NCI-H2196 treated with DMSO at 0.1 percent for 48 hours (cell line): Measurements from ENCODE around the gene AVEN.

Experiments
- DNase-seq: peaks from one replicate; lab custom pipeline; 2025; ENCODE audit not compliant: unreplicated experiment; lab: John Stamatoyannopoulos, UW

Gene AVEN

GRCh38 chr15:33987444-33987843 lies 51.6 kb downstream of the AVEN start:
- no peak for DNase-seq

- DNase-seq = no peak
These were observed 53.3 kb downstream of the AVEN start for GRCh38 chr15:33985751-33986150.

GRCh38 chr15:33985287-33985686 lies 53.7 kb downstream of the AVEN start:
- no peak for DNase-seq

GRCh38 chr15:33982516-33982915 lies 56.5 kb downstream of the AVEN start:
- DNase-seq = no peak

GRCh38 chr15:33980159-33980558 lies 58.8 kb downstream of the AVEN start:
- DNase-seq = no peak

- no peak for DNase-seq
These were observed 63.9 kb downstream of the AVEN start for GRCh38 chr15:33975022-33975565.

GRCh38 chr15:33971811-33972210 lies 67.2 kb downstream of the AVEN start:
- no peak for DNase-seq

- DNase-seq = no peak
These were observed 70.2 kb downstream of the AVEN start for GRCh38 chr15:33968821-33969220.

- no peak for DNase-seq
These were observed 70.8 kb downstream of the AVEN start, which contains the start of gene CHRM5 for GRCh38 chr15:33968224-33968623. CHRM5 (plus strand) TSS chr15:33968497; CDS start chr15:34062718, 94,221 bp downstream.

- no peak for DNase-seq
These were observed 74.4 kb downstream of the AVEN start for GRCh38 chr15:33964665-33965040.

GRCh38 chr15:33963831-33964664 lies 75.0 kb downstream of the AVEN start:
- no peak for DNase-seq

- DNase-seq = no peak
These were observed 78.5 kb downstream of the AVEN start for GRCh38 chr15:33960549-33960935.

GRCh38 chr15:33959844-33960548 lies 79.0 kb downstream of the AVEN start:
- no peak for DNase-seq

- DNase-seq = no peak
These were observed 82.6 kb downstream of the AVEN start for GRCh38 chr15:33956397-33956796.

- no peak for DNase-seq
These were observed 83.1 kb downstream of the AVEN start for GRCh38 chr15:33955945-33956344.

- DNase-seq = no peak
These were observed 92.9 kb downstream of the AVEN start for GRCh38 chr15:33946152-33946551.

GRCh38 chr15:33941279-33942063 lies 97.5 kb downstream of the AVEN start:
- no peak for DNase-seq

- no peak for DNase-seq
These were observed 104.1 kb downstream of the AVEN start for GRCh38 chr15:33934921-33935320.

GRCh38 chr15:33934396-33934795 lies 104.6 kb downstream of the AVEN start:
- no peak for DNase-seq

GRCh38 chr15:33932734-33933133 lies 106.3 kb downstream of the AVEN start:
- no peak for DNase-seq

- DNase-seq = no peak
These were observed 112.7 kb downstream of the AVEN start for GRCh38 chr15:33926260-33926659.
